ENCODE measurements around the gene AGMAT.

AGMAT gene

DNA sequence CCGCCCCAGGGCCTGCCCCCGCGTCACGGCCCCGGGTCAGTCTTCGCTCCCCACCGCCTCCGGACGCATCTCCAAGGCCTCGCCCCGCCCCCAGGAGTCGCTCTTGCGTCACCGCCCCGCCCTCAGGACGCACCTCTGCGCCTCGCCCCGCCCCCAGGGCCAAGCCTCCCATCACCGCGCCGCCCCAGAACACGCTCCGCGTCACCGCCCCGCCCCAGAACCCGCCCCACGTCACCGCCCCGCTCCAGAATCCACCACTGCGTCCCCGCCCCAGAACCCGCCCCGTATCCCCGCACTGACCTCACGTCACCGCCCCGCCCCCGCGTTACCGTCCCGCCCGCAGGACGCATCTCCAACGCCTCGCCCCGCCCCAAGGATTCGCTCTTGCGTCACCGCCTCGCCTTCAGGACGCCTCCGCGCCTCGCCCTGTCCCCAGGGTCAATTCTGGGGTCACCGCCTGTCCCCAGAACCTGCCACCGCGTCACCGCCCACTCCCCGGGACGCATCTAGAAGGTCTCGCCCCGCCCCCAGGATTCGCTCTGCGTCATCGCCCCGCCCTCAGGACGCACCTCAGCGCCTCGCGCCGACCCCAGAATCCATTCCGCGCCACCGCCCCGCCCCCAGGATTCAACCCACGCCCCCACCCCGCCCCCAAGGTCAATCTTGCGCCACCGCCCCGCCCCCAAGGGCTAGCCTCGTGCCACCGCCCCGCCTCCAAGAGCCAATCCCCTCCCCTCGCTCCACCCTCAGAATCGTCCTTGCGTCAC, 60.4 kb downstream of the AGMAT start:
- DNase-seq (ENCODE audit: low read depth), result peak; percentile 99

DNA sequence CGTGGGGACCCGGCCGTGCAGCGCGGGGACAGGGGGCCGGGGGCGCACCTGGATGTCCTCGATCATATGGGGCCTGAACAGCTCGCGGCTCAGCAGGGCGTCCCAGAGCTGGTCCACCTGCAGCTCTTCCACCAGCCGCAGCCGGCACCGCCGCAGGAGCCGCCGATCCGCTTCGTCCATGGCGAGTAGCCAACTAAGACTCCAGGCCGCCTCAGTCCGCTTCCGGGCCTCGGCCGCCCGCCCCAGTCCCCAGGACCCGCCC, 60.9 kb downstream of the AGMAT start, which contains the start of gene CASP9:
Gene CASP9, minus strand, starts transcription at position 195 of the 262 bp plus-strand sequence. Its CDS starts 15 bp downstream, at position 180.
- no peak for DNase-seq (ENCODE audit: low read depth)

DNA sequence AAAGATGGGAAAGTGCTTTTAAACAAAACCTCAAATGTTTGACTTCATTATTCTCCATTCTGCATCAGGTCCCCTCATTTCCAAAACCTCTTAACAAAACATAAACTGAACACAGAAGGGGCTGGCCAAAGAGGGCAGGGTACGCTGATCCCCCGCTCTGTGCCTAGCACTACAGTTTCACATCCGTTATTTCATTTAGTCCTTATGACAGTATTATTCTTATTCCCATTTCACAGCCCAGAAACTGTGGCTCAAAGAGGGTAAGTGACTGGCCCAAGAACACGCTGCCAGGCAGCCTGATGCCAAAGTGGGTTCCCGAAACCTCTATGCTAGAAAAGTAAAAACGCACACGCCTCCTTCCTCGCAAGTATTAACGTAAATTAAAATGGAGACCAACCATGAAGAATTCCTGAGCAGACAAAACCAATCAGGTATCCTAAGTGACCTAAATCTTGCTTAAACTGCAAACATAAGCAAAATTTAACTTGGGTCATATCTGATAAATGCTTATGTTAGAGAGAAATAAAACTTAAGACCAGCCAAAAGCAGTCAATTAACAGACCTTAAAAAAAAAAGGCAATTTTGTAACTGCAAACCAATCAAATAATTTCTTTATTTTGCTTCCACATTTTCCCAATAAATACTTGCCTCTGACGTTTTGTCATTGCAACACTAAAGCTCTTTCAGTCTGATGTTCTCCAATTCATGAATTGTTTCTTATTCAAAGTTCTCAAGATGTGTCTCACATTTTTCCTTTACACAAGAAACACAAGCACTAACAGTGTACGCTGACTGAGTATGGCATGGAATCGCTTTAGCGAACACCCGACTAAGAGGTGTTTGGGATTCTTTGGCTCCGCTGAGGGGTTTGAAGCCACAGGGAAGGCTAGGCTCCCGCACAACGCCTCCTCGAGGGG, 61.5 kb downstream of the AGMAT start:
- DNase-seq (ENCODE audit: low read depth), result no peak

GRCh38 chr1:15522551-15522950, 62.3 kb downstream of the AGMAT start:
- no peak for DNase-seq (ENCODE audit: low read depth)
